Activated naive CD4-positive, alpha-beta T cell (primary cell): ENCODE measurements around the gene ZXDC.

ENCODE experiments used
- DNase-seq, 4 experiments: peaks; one replicate each; lab custom pipeline; 2025; lab: John Stamatoyannopoulos, UW

ZXDC gene

GRCh38 chr3:126415661-126416591, 59.8 kb downstream of the ZXDC start:
- no peak for DNase-seq

- no peak for DNase-seq
These were observed 60.6 kb downstream of the ZXDC start for GRCh38 chr3:126414961-126415660.

- no peak for DNase-seq
These were observed 61.3 kb downstream of the ZXDC start for GRCh38 chr3:126414406-126414805.

- DNase-seq = no peak
These were observed 62.0 kb downstream of the ZXDC start for GRCh38 chr3:126413693-126414080.

GRCh38 chr3:126412841-126413692, 62.6 kb downstream of the ZXDC start:
- no peak for DNase-seq

GRCh38 chr3:126408099-126408498, 67.6 kb downstream of the ZXDC start:
- DNase-seq = no peak

- DNase-seq = no peak
These were observed 68.2 kb downstream of the ZXDC start for GRCh38 chr3:126407412-126408044.

GRCh38 chr3:126406389-126407296, 69.0 kb downstream of the ZXDC start:
- DNase-seq = no peak

- no peak for DNase-seq
These were observed 72.9 kb downstream of the ZXDC start for GRCh38 chr3:126402666-126403302.

GRCh38 chr3:126402178-126402577, 73.5 kb downstream of the ZXDC start:
- no peak for DNase-seq

GRCh38 chr3:126401611-126402160, 74.0 kb downstream of the ZXDC start:
- no peak for DNase-seq

GRCh38 chr3:126399756-126400155, 75.9 kb downstream of the ZXDC start:
- no peak for DNase-seq

GRCh38 chr3:126399351-126399735, 76.3 kb downstream of the ZXDC start:
- DNase-seq = no peak

GRCh38 chr3:126398423-126399350, 77.0 kb downstream of the ZXDC start:
- DNase-seq = no peak

- DNase-seq = no peak
These were observed 77.9 kb downstream of the ZXDC start for GRCh38 chr3:126397610-126398422.

GRCh38 chr3:126396536-126396935, 79.2 kb downstream of the ZXDC start:
- no peak for DNase-seq

GRCh38 chr3:126395846-126396513, 79.7 kb downstream of the ZXDC start:
- no peak for DNase-seq

GRCh38 chr3:126394977-126395321, 80.7 kb downstream of the ZXDC start:
- no peak for DNase-seq
